K562 (cell line): ENCODE measurements around the gene LRMDA. TPM values are rescaled to one million over a fixed set of nuclear protein-coding genes. Genes with fewer than 3 reads are reported as not detected.

Experiments
- ATAC-seq: fragments of 200-7000 bp; cut with Tn5 transposase; 3 replicates; pipeline ENCODE4 v1.9.1; 2020; ENCODE audit warnings: moderate library complexity
- BruUV-seq: library from RNA; stranded (reverse); fragments of 400-500 nt; replicated peaks from 2 replicates; lab custom pipeline; 2021; lab: Mats Ljungman, UMichigan
- CTCF ChIA-PET: fragments of 300-600 bp; formaldehyde crosslinking; extraction: SDS; loops from one replicate; lab custom pipeline; 2021; ENCODE audit warnings: low intra/inter-chr PET ratio; lab: Yijun Ruan, JAX
- POLR2A ChIA-PET: fragments of 300-600, 350-650 bp; sonication (Branson Sonifier 250); formaldehyde crosslinking; extraction: SDS; loops from one replicate; lab custom pipeline; 2021; ENCODE audit warnings: antibody characterized with exemption, inconsistent platforms; lab: Yijun Ruan, JAX
- DNase-seq, 4 experiments: peaks; one replicate each; pipeline versions ENCODE4 v3.0.0 to v3.0.0-alpha.2; 2011 to 2018; ENCODE audit warnings: low spot score in 3 of 4, mixed read lengths in 3 of 4; ENCODE audit errors: extremely low read depth in 1 of 4
- FAIRE-seq: peaks from 2 replicates; lab custom pipeline; 2011; peaks lifted over from hg19 to GRCh38; lab: Jason Lieb, UNC
- H2AFZ ChIP-seq: 2 replicates; pipeline ENCODE4 v1.6.0; 2011; ENCODE audit warnings: low read depth, low read length, control low read depth, inconsistent platforms
- H3K27ac ChIP-seq: fragments of 200-600 bp; 3 replicates; pipeline ENCODE4 v1.8.0; 2011; ENCODE audit warnings: low read depth, mild to moderate bottlenecking, control low read depth, inconsistent platforms, low read length, moderate library complexity, mixed read lengths; ENCODE audit errors: extremely low read depth
- H3K27me3 ChIP-seq, 2 experiments: fragments of 300-600 bp in 1 of 2; 2 replicates in 1 of 2; 3 replicates in 1 of 2; pipeline versions ENCODE4 v1.6.0 to v1.8.0; 2011; ENCODE audit warnings: inconsistent platforms in 2 of 2, low read length in 2 of 2, mild to moderate bottlenecking in 1 of 2, mixed read lengths in 1 of 2, moderate library complexity in 1 of 2; ENCODE audit not compliant: control insufficient read depth in 2 of 2, insufficient read depth in 2 of 2
- H3K36me3 ChIP-seq: fragments of 300-600 bp; 3 replicates; pipeline ENCODE4 v1.8.0; 2011; ENCODE audit warnings: mild to moderate bottlenecking, low read length, inconsistent platforms; ENCODE audit not compliant: control insufficient read depth, insufficient read depth
- H3K4me1 ChIP-seq, 2 experiments: fragments of 200-600 bp in 1 of 2; replicated peaks in 1 of 2; 2 replicates in 1 of 2; 3 replicates in 1 of 2; pipeline versions ENCODE4 v1.5.1 to v1.8.0; 2011; ENCODE audit warnings: inconsistent platforms in 2 of 2, low read length in 2 of 2, mild to moderate bottlenecking in 1 of 2, mixed read lengths in 1 of 2, moderate library complexity in 1 of 2; ENCODE audit not compliant: control insufficient read depth in 2 of 2, insufficient read depth in 2 of 2
- H3K4me2 ChIP-seq: 2 replicates; pipeline ENCODE4 v1.6.1; 2011; ENCODE audit warnings: low read length, control low read depth, inconsistent platforms, mixed read lengths; ENCODE audit not compliant: insufficient read depth
- H3K4me3 ChIP-seq: fragments of 200-600 bp; sonication (generic), shearing (Covaris generic); 2 replicates; pipeline ENCODE4 v1.5.1; 2016; ENCODE audit warnings: control low read depth, inconsistent platforms
- H3K79me2 ChIP-seq: fragments of 200-600 bp; 3 replicates; pipeline ENCODE4 v1.8.0; 2011; ENCODE audit warnings: low read length, inconsistent platforms; ENCODE audit not compliant: control insufficient read depth, insufficient read depth
- H3K9ac ChIP-seq, 2 experiments: 2 replicates each; pipeline versions ENCODE4 v1.6.0 to v1.6.1; 2011; ENCODE audit warnings: low read depth in 2 of 2, low read length in 2 of 2, control low read depth in 1 of 2, inconsistent platforms in 1 of 2, mild to moderate bottlenecking in 1 of 2, mixed read lengths in 1 of 2; ENCODE audit not compliant: insufficient read depth in 1 of 2
- H3K9me1 ChIP-seq: one replicate; pipeline ENCODE4 v1.6.0; 2011; ENCODE audit warnings: inconsistent platforms, mild to moderate bottlenecking, low read length, moderate library complexity; ENCODE audit not compliant: control insufficient read depth, insufficient read depth
- H3K9me3 ChIP-seq: replicated peaks from 2 replicates; pipeline ENCODE4 v1.5.1; 2011; ENCODE audit warnings: low read depth, low read length, inconsistent platforms; ENCODE audit not compliant: control insufficient read depth, insufficient read depth
- H4K20me1 ChIP-seq: replicated peaks from 2 replicates; pipeline ENCODE4 v1.6.1; 2011; ENCODE audit warnings: low read length, inconsistent platforms, mixed read lengths; ENCODE audit not compliant: control insufficient read depth, insufficient read depth
- ARID1B ChIP-seq: fragments of 450-650 bp; IDR thresholded peaks from 2 replicates; pipeline ENCODE4 v1.6.1; 2016; ENCODE audit warnings: antibody characterized with exemption, mild to moderate bottlenecking, inconsistent platforms
- FOXK1 ChIP-seq: sonication (generic); formaldehyde crosslinking; IDR thresholded peaks from 2 replicates; pipeline ENCODE4 v1.8.0; 2022; ENCODE audit warnings: missing genetic modification reagents, mild to moderate bottlenecking, borderline replicate concordance
- GABPB1 ChIP-seq: sonication (generic); formaldehyde crosslinking; IDR thresholded peaks from 2 replicates; pipeline ENCODE4 v1.8.0; 2022; ENCODE audit warnings: mild to moderate bottlenecking, missing genetic modification reagents
- JUN ChIP-seq, 2 experiments: sonication (generic) in 1 of 2; formaldehyde crosslinking in 1 of 2; IDR thresholded peaks; 2 replicates each; pipeline versions ENCODE4 v1.6.1 to v1.8.0; 2012 to 2022; ENCODE audit warnings: borderline replicate concordance in 2 of 2, mild to moderate bottlenecking in 2 of 2, improper control_type of control experiment in 1 of 2, low read depth in 1 of 2, low read length in 1 of 2, missing genetic modification reagents in 1 of 2
- NCOA2 ChIP-seq, 2 experiments: fragments of 450-650 bp; IDR thresholded peaks; 2 replicates each; pipeline ENCODE4 v1.6.1; 2018; ENCODE audit warnings: mild to moderate bottlenecking in 2 of 2, moderate library complexity in 1 of 2; ENCODE audit not compliant: partially characterized antibody in 2 of 2
- RB1 ChIP-seq: fragments of 450-650 bp; IDR thresholded peaks from 2 replicates; pipeline ENCODE4 v1.6.1; 2017; ENCODE audit warnings: low read depth, mild to moderate bottlenecking
- RBM15 ChIP-seq: fragments of 200-400 bp; formaldehyde crosslinking; IDR thresholded peaks from 2 replicates; pipeline ENCODE4 v1.6.1; 2018; ENCODE audit warnings: mild to moderate bottlenecking, low read length, moderate library complexity; ENCODE audit not compliant: insufficient read depth
- TEAD2 ChIP-seq: fragments of 450-650 bp; IDR thresholded peaks from 2 replicates; pipeline ENCODE4 v1.6.1; 2016; ENCODE audit warnings: missing genetic modification characterization, control low read depth, missing compliant biosample characterization
- ZNF140 ChIP-seq: fragments of 250-450 bp; sonication (Bioruptor Pico); IDR thresholded peaks from 2 replicates; pipeline ENCODE4 v1.8.0; 2021; ENCODE audit warnings: moderate library complexity, mild to moderate bottlenecking, inconsistent platforms
- ZNF174 ChIP-seq: fragments of 250-450 bp; sonication (Bioruptor Pico); IDR thresholded peaks from 2 replicates; pipeline ENCODE4 v1.4.0; 2020; ENCODE audit warnings: mild to moderate bottlenecking
- ZNF347 ChIP-seq: fragments of 450-650 bp; formaldehyde crosslinking; IDR thresholded peaks from 2 replicates; pipeline ENCODE4 v1.4.0; 2020; ENCODE audit warnings: low read depth, mild to moderate bottlenecking, moderate library complexity
- WGBS: fragments of 100-300 bp; shearing (Covaris generic); methylation state at CpG from one replicate; pipeline ENCODE4 v1.1.6; 2016; ENCODE audit warnings: low coverage, mixed read lengths; ENCODE audit not compliant: insufficient coverage; ENCODE audit errors: missing lambda C conversion rate; 5-methylcytosine and 5-hydroxymethylcytosine counted together
- in situ Hi-C: fragments of 300-500 bp; cut with MboI; formaldehyde crosslinking; loops from 4 replicates; pipeline ENCODE4 v1.15.0; 2018; ENCODE audit warnings: inconsistent platforms, mixed read lengths
- intact Hi-C: fragments of 100-400 bp; cut with micrococcal nuclease; formaldehyde crosslinking; loops from 2 replicates; pipeline ENCODE4 v1.14.2; 2022
- polyA plus RNA-seq, 8 experiments: library from polyadenylated mRNA; depleted of rRNA in 4 of 8; stranded (reverse) in 5 of 8; unstranded in 3 of 8; fragments of >200 nt; fragmentation: Nextera tagmentation in 2 of 8; fragmentation: Illumina TruSeq in 1 of 8; extraction: Ambion mirVana in 2 of 8; extraction: Trizol in 1 of 8; gene quantifications; 2 replicates each; pipeline versions ENCODE4 v1.2.1 to v1.2.3, GENCODE V29; 2011 to 2014; ENCODE audit warnings: inconsistent platforms in 1 of 8, missing spikeins in 1 of 8
- total RNA-seq, 7 experiments: library from RNA; depleted of rRNA in 6 of 7; stranded (reverse); fragments of >200 nt in 6 of 7; fragmentation: Illumina TruSeq in 2 of 7; extraction: Trizol in 2 of 7; gene quantifications; 2 replicates each; pipeline versions ENCODE4 v1.2.1 to v1.2.3, GENCODE V29; 2011 to 2021; ENCODE audit warnings: low replicate concordance in 1 of 7
- TF ChIP-seq, protein P1 (sequence below): fragments of 150-350 bp; conservative IDR thresholded peaks from 2 replicates; pipeline ENCODE4 v1.6.1; 2014; ENCODE audit warnings: low read length

LRMDA gene
- total and polyA plus RNA-seq, 9 of the 15 experiments (the other 6 are each of a cell fraction or from before 2014, with no cell fraction given), result 0.25 TPM; not detected in 8

DNA sequence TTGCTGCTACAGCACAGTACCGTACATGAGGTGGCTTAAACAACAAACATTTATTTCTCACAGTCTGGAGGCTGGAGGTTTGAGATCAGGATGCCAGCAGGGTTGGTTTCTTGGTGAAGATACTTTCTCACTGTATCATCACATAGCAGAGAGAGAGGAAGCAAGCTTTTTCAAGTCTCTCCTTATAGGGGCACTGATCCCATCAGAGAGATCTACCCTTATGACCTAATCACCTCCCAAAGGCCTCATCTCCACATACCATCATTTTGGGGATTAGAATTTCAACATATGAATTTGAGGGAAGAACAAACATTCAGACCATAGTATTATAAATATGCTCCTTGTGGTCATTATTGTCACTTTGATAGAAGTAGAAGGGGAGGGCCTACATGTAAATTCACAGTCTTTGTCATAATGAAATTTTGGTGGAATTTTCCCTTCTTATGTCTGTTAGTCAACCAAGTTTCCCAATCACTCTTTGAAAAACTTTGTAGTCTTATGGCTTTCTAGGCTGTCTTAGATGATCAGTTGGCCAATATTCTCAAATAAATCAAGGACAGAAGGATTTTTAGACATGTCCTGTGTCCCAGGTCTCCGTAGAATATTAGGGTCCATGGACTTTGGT lies 606.2 kb downstream of the LRMDA start:
- ChIA-PET POLR2A (no interaction called here), CTCF (no interaction called here)
- Histone ChIP-seq H3K4me2 (no peak overlapping the region), H3K9me1 (no peaks in the 10 kb centered on the region), H4K20me1 (no peaks in the 10 kb centered on the region; the same call in 1 of the 2 replicates), H3K9me3 (no peaks in the 10 kb centered on the region; the same call in 1 of the 2 replicates), H3K79me2 (no peaks in the 10 kb centered on the region), H3K4me3 (no peak overlapping the region), H3K27ac (no peak overlapping the region), H2AFZ (no peak overlapping the region), H3K27me3 (peaks cover 4 to 8% of the 10 kb centered on the region in 2 experiments; a peak in 3 of 5 replicates), H3K4me1 (no peaks in the 10 kb centered on the region), H3K36me3 (no peaks in the 10 kb centered on the region), H3K9ac (no peak overlapping the region)
- no peak for ATAC-seq
- no peak for DNase-seq
- WGBS, result 0% methylated on average over 2 of the region's 2 CpGs
- intact Hi-C loops, result loop anchor here (10.0 kb wide), 1 partner anchor 633 kb away; the partner anchor contains the start of gene ZNF503
- TF ChIP-seq FOXK1 (CRISPR knock-in tag), result no peak
- TF ChIP-seq, protein P1, sequence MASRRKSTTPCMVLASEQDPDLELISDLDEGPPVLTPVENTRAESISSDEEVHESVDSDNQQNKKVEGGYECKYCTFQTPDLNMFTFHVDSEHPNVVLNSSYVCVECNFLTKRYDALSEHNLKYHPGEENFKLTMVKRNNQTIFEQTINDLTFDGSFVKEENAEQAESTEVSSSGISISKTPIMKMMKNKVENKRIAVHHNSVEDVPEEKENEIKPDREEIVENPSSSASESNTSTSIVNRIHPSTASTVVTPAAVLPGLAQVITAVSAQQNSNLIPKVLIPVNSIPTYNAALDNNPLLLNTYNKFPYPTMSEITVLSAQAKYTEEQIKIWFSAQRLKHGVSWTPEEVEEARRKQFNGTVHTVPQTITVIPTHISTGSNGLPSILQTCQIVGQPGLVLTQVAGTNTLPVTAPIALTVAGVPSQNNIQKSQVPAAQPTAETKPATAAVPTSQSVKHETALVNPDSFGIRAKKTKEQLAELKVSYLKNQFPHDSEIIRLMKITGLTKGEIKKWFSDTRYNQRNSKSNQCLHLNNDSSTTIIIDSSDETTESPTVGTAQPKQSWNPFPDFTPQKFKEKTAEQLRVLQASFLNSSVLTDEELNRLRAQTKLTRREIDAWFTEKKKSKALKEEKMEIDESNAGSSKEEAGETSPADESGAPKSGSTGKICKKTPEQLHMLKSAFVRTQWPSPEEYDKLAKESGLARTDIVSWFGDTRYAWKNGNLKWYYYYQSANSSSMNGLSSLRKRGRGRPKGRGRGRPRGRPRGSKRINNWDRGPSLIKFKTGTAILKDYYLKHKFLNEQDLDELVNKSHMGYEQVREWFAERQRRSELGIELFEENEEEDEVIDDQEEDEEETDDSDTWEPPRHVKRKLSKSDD, result no peak
- TF ChIP-seq TEAD2 (tag), result no peak
- TF ChIP-seq RBM15, result no peak
- no peak for TF ChIP-seq RB1
- no peak for TF ChIP-seq ZNF140 (CRISPR knock-in tag)
- no peak for TF ChIP-seq ZNF174 (CRISPR knock-in tag)
- no peak for TF ChIP-seq ZNF347 (CRISPR knock-in tag)
- TF ChIP-seq NCOA2 (IDR thresholded peaks at IDR 0.05; ENCODE audit: partially characterized antibody in 2 of 2), result no peak
- no peak for TF ChIP-seq JUN (IDR thresholded peaks at IDR 0.05; ENCODE audit: borderline replicate concordance, low read depth, low read length)
- TF ChIP-seq JUN (CRISPR knock-in tag; IDR thresholded peaks at IDR 0.05; ENCODE audit: borderline replicate concordance), result no peak
- no peak for TF ChIP-seq GABPB1
- no peak for TF ChIP-seq ARID1B
- FAIRE-seq, result no peak
- no TSS peak for BruUV-seq
- in situ Hi-C loops, result no loop called here
